ENCODE results near the gene FBXL13.
"Not testable (repeated sequence)": the region's sequence is repeated elsewhere in the genome, so short reads cannot be mapped to it uniquely, and the experiment has no call there.

The FBXL13 gene

DNA sequence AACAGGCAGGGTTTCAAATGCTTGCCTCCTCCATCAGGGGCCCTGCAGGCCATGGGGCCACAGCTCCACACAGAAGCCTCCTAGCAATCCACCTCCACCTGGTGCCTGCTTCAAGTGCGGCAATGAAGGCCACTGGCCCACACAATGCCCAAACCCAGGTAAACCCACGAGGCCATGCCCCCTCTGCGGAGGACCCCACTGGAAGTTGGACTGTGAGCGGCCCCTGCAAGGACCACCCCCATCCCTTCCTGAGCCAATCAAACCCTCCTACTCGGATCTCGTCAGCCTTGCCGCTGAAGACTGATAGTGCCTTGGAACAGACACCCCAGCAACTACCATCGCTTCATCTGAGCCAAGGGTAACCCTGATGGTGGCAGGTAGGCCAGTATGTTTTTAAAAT lies 98.7 kb downstream of the FBXL13 start:
- no peaks in the 10 kb centered on the region for H3K36me3 ChIP-seq (replicated peaks)
- no peaks in the 10 kb centered on the region for H3K27me3 ChIP-seq (replicated peaks)
- no peak overlapping the region for H3K4me3 ChIP-seq (ENCODE audit: low read depth, low read length)
- in situ Hi-C loops (cut with HindIII; ENCODE audit: low pct_ligation_motif_present, low sequenced_read_pairs): no loop called here
- no peak for TF ChIP-seq CTCF (IDR thresholded peaks at IDR 0.05; ENCODE audit: low read depth, low read length, missing control alignments)
- H3K27ac ChIP-seq: no peak overlapping the region
- DNase-seq: no peak

DNA sequence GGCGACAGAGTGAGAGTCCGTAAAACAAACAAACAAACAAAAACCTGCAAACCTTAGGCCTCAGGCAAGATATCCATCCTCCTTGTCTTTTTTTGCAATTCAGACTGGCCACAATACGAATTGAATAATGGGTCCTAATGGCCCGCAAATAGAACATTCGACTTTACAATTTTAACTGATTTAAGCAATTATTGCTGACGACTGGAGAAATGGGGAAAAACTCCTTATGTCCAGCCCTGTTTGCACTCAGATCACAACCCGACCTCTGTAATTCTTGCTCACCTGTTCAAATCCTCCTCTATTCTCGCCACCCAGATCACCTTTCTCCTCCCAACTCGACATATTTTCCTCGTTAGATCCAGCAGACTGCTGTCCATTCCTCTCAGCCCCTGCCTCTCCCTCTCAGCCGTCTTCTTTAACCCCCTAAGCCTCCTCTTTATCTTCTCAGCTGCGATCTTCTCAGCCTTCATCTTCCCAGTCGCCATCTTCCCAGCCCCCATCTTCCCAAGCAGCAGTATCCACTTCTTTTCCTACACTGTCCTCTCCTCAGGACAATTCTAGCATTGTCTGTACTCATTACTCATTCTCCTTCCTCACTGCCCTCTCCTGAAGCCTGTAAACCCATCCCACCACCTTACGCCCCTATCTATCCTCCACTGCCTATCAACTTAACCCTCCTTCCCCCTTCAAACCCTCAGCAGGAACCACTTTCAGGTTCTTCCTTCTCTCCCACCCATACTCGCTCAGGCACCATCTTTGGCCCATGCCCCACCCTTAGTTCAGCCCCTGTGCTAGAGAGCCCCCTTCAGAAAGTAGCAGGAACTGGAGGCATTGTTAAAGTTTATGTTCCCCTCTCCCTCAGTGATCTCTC lies 100.0 kb downstream of the FBXL13 start:
- Histone ChIP-seq H3K36me3 (replicated peaks) (no peaks in the 10 kb centered on the region), H3K4me3 (ENCODE audit: low read depth, low read length) (no peak overlapping the region), H3K27ac (no peak overlapping the region), H3K27me3 (replicated peaks) (no peaks in the 10 kb centered on the region)
- no peak for DNase-seq
- in situ Hi-C loops (cut with HindIII; ENCODE audit: low pct_ligation_motif_present, low sequenced_read_pairs): no loop called here
- no peak for TF ChIP-seq CTCF (IDR thresholded peaks at IDR 0.05; ENCODE audit: low read depth, low read length, missing control alignments)

GRCh38 chr7:102973096-102973802 lies 101.3 kb downstream of the FBXL13 start:
- Histone ChIP-seq H3K27ac (peak overlapping the region; percentile 54), H3K27me3 (replicated peaks) (no peaks in the 10 kb centered on the region), H3K4me3 (ENCODE audit: low read depth, low read length) (no peak overlapping the region), H3K36me3 (replicated peaks) (no peaks in the 10 kb centered on the region)
- in situ Hi-C loops (cut with HindIII; ENCODE audit: low pct_ligation_motif_present, low sequenced_read_pairs): no loop called here
- DNase-seq: peak; percentile 71
- no peak for TF ChIP-seq CTCF (IDR thresholded peaks at IDR 0.05; ENCODE audit: low read depth, low read length, missing control alignments)

- Histone ChIP-seq H3K36me3 (replicated peaks) (no peaks in the 10 kb centered on the region), H3K27me3 (replicated peaks) (no peaks in the 10 kb centered on the region), H3K4me3 (ENCODE audit: low read depth, low read length) (no peak overlapping the region), H3K27ac (no peak overlapping the region)
- DNase-seq: peak; percentile 39
- in situ Hi-C loops (cut with HindIII; ENCODE audit: low pct_ligation_motif_present, low sequenced_read_pairs): no loop called here
- no peak for TF ChIP-seq CTCF (IDR thresholded peaks at IDR 0.05; ENCODE audit: low read depth, low read length, missing control alignments)
Measured at GRCh38 chr7:102967798-102968197, 106.8 kb downstream of the FBXL13 start.

DNA sequence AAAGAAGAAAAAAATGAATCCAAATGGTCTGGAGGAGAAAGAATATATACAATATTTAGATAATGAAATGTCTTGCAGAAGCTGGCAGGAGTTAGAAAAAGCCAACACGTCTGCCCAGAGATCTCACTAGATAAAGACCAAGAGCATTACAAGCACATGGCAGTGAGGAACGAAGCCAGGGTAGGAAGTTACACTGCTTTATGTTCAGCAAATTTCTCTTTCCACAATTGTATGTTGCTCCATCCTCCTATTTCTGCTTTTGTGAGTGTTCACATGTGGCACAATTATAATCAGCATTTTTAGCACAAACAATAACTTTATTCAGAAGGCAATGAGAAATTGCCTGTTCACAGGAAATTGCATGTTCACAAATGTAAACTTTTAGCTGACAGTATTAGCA lies 108.1 kb downstream of the FBXL13 start:
- TF ChIP-seq CTCF (IDR thresholded peaks at IDR 0.05; ENCODE audit: low read depth, low read length, missing control alignments): no peak
- DNase-seq: no peak
- no peaks in the 10 kb centered on the region for H3K27me3 ChIP-seq (replicated peaks)
- in situ Hi-C loops (cut with HindIII; ENCODE audit: low pct_ligation_motif_present, low sequenced_read_pairs): no loop called here
- H3K36me3 ChIP-seq (replicated peaks): no peaks in the 10 kb centered on the region
- H3K4me3 ChIP-seq (ENCODE audit: low read depth, low read length): no peak overlapping the region
- H3K27ac ChIP-seq: no peak overlapping the region

DNA sequence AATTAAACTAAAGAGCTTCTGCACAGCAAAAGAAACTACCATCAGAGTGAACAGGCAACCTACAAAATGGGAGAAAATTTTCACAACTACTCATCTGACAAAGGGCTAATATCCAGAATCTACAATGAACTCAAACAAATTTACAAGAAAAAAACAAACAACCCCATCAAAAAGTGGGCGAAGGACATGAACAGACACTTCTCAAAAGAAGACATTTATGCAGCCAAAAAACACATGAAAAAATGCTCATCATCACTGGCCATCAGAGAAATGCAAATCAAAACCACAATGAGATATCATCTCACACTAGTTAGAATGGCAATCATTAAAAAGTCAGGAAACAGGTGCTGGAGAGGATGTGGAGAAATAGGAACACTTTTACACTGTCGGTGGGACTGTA lies 112.6 kb downstream of the FBXL13 start:
- H3K27me3 ChIP-seq (replicated peaks); H3K4me3 ChIP-seq (ENCODE audit: low read depth, low read length); in situ Hi-C loops (cut with HindIII; ENCODE audit: low pct_ligation_motif_present, low sequenced_read_pairs); H3K27ac ChIP-seq; DNase-seq; H3K36me3 ChIP-seq (replicated peaks): not testable (repeated sequence)

- DNase-seq; H3K36me3 ChIP-seq (replicated peaks); H3K27me3 ChIP-seq (replicated peaks); H3K4me3 ChIP-seq (ENCODE audit: low read depth, low read length); H3K27ac ChIP-seq; in situ Hi-C loops (cut with HindIII; ENCODE audit: low pct_ligation_motif_present, low sequenced_read_pairs): not testable (repeated sequence)
Measured at GRCh38 chr7:102958004-102958403, 116.6 kb downstream of the FBXL13 start.

DNA sequence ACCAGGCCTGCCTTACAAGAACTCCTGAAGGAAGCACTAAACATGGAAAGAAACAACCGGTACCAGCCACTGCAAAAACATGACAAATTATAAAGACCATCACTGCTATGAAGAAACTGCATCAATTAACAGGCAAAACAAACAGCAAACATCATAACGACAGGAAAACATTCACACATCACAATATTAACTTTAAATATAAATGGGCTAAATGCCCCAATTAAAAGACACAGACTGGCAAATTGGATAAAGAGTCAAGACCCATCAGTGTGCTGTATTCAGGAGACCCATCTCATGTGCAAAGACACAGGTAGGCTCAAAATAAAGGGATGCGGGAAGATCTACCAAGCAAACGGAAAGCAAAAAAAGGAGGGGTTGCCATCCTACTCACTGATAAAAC lies 120.2 kb downstream of the FBXL13 start:
- DNase-seq; H3K27ac ChIP-seq; in situ Hi-C loops (cut with HindIII; ENCODE audit: low pct_ligation_motif_present, low sequenced_read_pairs); H3K4me3 ChIP-seq (ENCODE audit: low read depth, low read length); H3K27me3 ChIP-seq (replicated peaks); H3K36me3 ChIP-seq (replicated peaks): not testable (repeated sequence)

Data from brain microvascular endothelial cell (primary cell).